ENCODE data around the gene ADIPOR2. TPM values are rescaled to one million over a fixed set of nuclear protein-coding genes. Genes with fewer than 3 reads are reported as not detected.

ADIPOR2 gene
- total RNA-seq, 1 experiment from 2014 or later, result 84.0 TPM

GRCh38 chr12:1739368-1739767 is 48.5 kb downstream of the ADIPOR2 start:
- Histone ChIP-seq H3K4me1 (ENCODE audit: insufficient read depth, low read length, poor library complexity, severe bottlenecking) (peaks cover 21% of the 10 kb centered on the region), H3K36me3 (ENCODE audit: insufficient read depth, low read length, poor library complexity, severe bottlenecking) (no peaks in the 10 kb centered on the region), H3K4me3 (ENCODE audit: low read depth, low read length, poor library complexity, severe bottlenecking) (no peak overlapping the region), H3K9me3 (ENCODE audit: low read depth, low read length, poor library complexity, severe bottlenecking) (no peaks in the 10 kb centered on the region), H3K27me3 (replicated peaks; ENCODE audit: insufficient read depth, low read depth, low read length, poor library complexity) (no peaks in the 10 kb centered on the region), H3K27ac (ENCODE audit: low read depth, low read length, poor library complexity, severe bottlenecking) (no peak overlapping the region)
- ChIA-PET POLR2A (ENCODE audit: low non-redundant PET) (no interaction called here), CTCF (no interaction called here)
- TF ChIP-seq EZH2 (IDR thresholded peaks at IDR 0.05; ENCODE audit: borderline replicate concordance, low read depth, low read length, poor library complexity, severe bottlenecking), result no peak
- TF ChIP-seq, protein P1, sequence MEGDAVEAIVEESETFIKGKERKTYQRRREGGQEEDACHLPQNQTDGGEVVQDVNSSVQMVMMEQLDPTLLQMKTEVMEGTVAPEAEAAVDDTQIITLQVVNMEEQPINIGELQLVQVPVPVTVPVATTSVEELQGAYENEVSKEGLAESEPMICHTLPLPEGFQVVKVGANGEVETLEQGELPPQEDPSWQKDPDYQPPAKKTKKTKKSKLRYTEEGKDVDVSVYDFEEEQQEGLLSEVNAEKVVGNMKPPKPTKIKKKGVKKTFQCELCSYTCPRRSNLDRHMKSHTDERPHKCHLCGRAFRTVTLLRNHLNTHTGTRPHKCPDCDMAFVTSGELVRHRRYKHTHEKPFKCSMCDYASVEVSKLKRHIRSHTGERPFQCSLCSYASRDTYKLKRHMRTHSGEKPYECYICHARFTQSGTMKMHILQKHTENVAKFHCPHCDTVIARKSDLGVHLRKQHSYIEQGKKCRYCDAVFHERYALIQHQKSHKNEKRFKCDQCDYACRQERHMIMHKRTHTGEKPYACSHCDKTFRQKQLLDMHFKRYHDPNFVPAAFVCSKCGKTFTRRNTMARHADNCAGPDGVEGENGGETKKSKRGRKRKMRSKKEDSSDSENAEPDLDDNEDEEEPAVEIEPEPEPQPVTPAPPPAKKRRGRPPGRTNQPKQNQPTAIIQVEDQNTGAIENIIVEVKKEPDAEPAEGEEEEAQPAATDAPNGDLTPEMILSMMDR (conservative IDR thresholded peaks at IDR 0.05; ENCODE audit: low read depth, low read length), result no peak
- intact Hi-C loops (cut with micrococcal nuclease; ENCODE audit: unreplicated experiment), result no loop called here
- BruUV-seq (replicated peaks), result no TSS peak
- DNase-seq (ENCODE audit: low spot score), result no peak

- no peak overlapping the region for H3K4me3 ChIP-seq (ENCODE audit: low read depth, low read length, poor library complexity, severe bottlenecking)
- H3K36me3 ChIP-seq (ENCODE audit: insufficient read depth, low read length, poor library complexity, severe bottlenecking), result no peaks in the 10 kb centered on the region
- H3K9me3 ChIP-seq (ENCODE audit: low read depth, low read length, poor library complexity, severe bottlenecking), result no peaks in the 10 kb centered on the region
- no peak overlapping the region for H3K27ac ChIP-seq (ENCODE audit: low read depth, low read length, poor library complexity, severe bottlenecking)
- H3K27me3 ChIP-seq (replicated peaks; ENCODE audit: insufficient read depth, low read depth, low read length, poor library complexity), result no peaks in the 10 kb centered on the region
- ChIA-PET POLR2A (ENCODE audit: low non-redundant PET) (no interaction called here), CTCF (no interaction called here)
- no peak for DNase-seq (ENCODE audit: low spot score)
- BruUV-seq (replicated peaks), result no TSS peak
- no peak for TF ChIP-seq EZH2 (IDR thresholded peaks at IDR 0.05; ENCODE audit: borderline replicate concordance, low read depth, low read length, poor library complexity, severe bottlenecking)
- TF ChIP-seq, protein P1 (conservative IDR thresholded peaks at IDR 0.05; ENCODE audit: low read depth, low read length), result no peak
- peaks cover 21% of the 10 kb centered on the region for H3K4me1 ChIP-seq (ENCODE audit: insufficient read depth, low read length, poor library complexity, severe bottlenecking)
- intact Hi-C loops (cut with micrococcal nuclease; ENCODE audit: unreplicated experiment), result no loop called here
Observed at GRCh38 chr12:1740161-1740948, 49.5 kb downstream of the ADIPOR2 start.

DNA sequence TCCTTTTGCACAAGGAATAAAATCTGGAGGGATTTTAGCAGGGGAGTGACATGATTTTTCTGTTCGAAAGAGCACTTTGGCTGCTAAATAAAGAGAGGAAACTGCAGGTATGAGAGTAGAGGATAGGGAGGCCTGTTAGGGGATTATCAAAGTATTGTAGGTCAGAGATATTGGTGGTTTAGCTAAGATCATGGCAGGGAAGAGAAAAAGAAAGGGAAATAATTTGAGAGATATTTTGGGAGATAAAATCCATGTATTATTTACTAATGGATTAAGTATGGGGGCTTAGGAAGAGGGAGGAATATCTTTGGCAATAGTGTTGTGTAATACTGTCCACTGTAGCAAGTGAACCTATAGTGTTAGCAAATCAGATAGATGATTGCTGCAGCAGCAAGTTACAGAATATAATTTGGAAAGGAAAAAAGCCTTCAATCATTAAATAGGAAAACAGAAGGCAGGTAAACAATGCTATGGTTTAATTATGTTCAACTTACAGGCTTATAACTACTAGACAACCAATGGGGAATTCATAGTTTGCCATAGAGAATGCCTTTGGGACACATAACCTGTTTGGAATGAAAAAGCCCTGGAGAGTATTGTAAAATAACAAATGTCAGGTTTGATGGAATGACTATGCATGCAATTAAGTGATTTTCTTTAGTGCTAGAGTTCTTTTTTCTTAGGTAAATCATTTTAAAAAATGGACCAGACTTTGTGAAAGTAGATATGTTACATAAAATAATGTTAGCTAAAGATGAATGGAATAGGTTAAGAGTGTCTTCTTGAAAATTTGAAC is 50.5 kb downstream of the ADIPOR2 start:
- Histone ChIP-seq H3K27ac (ENCODE audit: low read depth, low read length, poor library complexity, severe bottlenecking) (no peak overlapping the region), H3K4me3 (ENCODE audit: low read depth, low read length, poor library complexity, severe bottlenecking) (no peak overlapping the region), H3K36me3 (ENCODE audit: insufficient read depth, low read length, poor library complexity, severe bottlenecking) (no peaks in the 10 kb centered on the region), H3K9me3 (ENCODE audit: low read depth, low read length, poor library complexity, severe bottlenecking) (peaks cover 5% of the 10 kb centered on the region), H3K4me1 (ENCODE audit: insufficient read depth, low read length, poor library complexity, severe bottlenecking) (peaks cover 21% of the 10 kb centered on the region), H3K27me3 (replicated peaks; ENCODE audit: insufficient read depth, low read depth, low read length, poor library complexity) (no peaks in the 10 kb centered on the region)
- ChIA-PET POLR2A (ENCODE audit: low non-redundant PET) (no interaction called here), CTCF (no interaction called here)
- BruUV-seq (replicated peaks), result no TSS peak
- no peak for DNase-seq (ENCODE audit: low spot score)
- TF ChIP-seq, protein P1 (conservative IDR thresholded peaks at IDR 0.05; ENCODE audit: low read depth, low read length), result no peak
- TF ChIP-seq EZH2 (IDR thresholded peaks at IDR 0.05; ENCODE audit: borderline replicate concordance, low read depth, low read length, poor library complexity, severe bottlenecking), result no peak
- intact Hi-C loops (cut with micrococcal nuclease; ENCODE audit: unreplicated experiment), result no loop called here

Data from A673 (cell line).